Panc1 (cell line): ENCODE results near the gene KBTBD12. TPM values are rescaled to one million over a fixed set of nuclear protein-coding genes. Genes with fewer than 3 reads are reported as not detected.

Experiments
- ATAC-seq: fragments of 200-7000 bp; cut with Tn5 transposase; 2 replicates; pipeline ENCODE4 v1.9.1; 2020; ENCODE audit warnings: mild to moderate bottlenecking, moderate library complexity
- BruUV-seq: library from RNA; stranded (reverse); fragments of 400-500 nt; replicated peaks from 2 replicates; lab custom pipeline; 2021; lab: Mats Ljungman, UMichigan
- CTCF ChIA-PET: fragments of 300-600 bp; sonication (Branson Sonifier 250); formaldehyde crosslinking; loops from one replicate; lab custom pipeline; 2022; ENCODE audit warnings: antibody characterized with exemption; lab: Charles Lee
- POLR2A ChIA-PET: fragments of 300-600 bp; sonication (Branson Sonifier 250); formaldehyde crosslinking; loops from one replicate; lab custom pipeline; 2022; ENCODE audit warnings: antibody characterized with exemption; lab: Charles Lee
- DNase-seq: peaks from one replicate; pipeline ENCODE4 v3.0.0-alpha.2; 2010; ENCODE audit warnings: low read depth, low spot score
- H3K27ac ChIP-seq: 2 replicates; pipeline ENCODE4 v1.5.1; 2011; ENCODE audit warnings: mild to moderate bottlenecking, low read length, inconsistent platforms
- H3K27me3 ChIP-seq: fragments of 200-500 bp; sonication (Bioruptor generic); 2 replicates; pipeline ENCODE4 v1.6.0; 2014; ENCODE audit warnings: low read length, inconsistent platforms; ENCODE audit not compliant: control insufficient read depth, insufficient read depth
- H3K36me3 ChIP-seq: fragments of 200-500 bp; sonication (Bioruptor generic); 2 replicates; pipeline ENCODE4 v1.5.1; 2014; ENCODE audit warnings: inconsistent platforms, mild to moderate bottlenecking, low read length, moderate library complexity; ENCODE audit not compliant: control insufficient read depth, insufficient read depth
- H3K4me1 ChIP-seq: 2 replicates; pipeline ENCODE4 v1.5.1; 2011; ENCODE audit warnings: inconsistent platforms, mild to moderate bottlenecking, low read length, moderate library complexity; ENCODE audit not compliant: control insufficient read depth, insufficient read depth
- H3K4me3 ChIP-seq, 2 experiments: 2 replicates each; pipeline ENCODE4 v1.5.1; 2011 to 2012; ENCODE audit warnings: low read depth in 2 of 2, low read length in 2 of 2, mild to moderate bottlenecking in 2 of 2, inconsistent platforms in 1 of 2, moderate library complexity in 1 of 2
- H3K9me3 ChIP-seq: fragments of 200-500 bp; sonication (Bioruptor generic); 2 replicates; pipeline ENCODE4 v1.5.1; 2014; ENCODE audit warnings: low read depth, mild to moderate bottlenecking, inconsistent platforms, low read length, moderate library complexity; ENCODE audit not compliant: control insufficient read depth, insufficient read depth
- CTCF ChIP-seq: fragments of 450-650 bp; IDR thresholded peaks from 2 replicates; pipeline ENCODE4 v1.5.1; 2017; ENCODE audit warnings: mild to moderate bottlenecking
- POLR2AphosphoS5 ChIP-seq: IDR thresholded peaks from 2 replicates; pipeline ENCODE4 v1.6.1; 2012; ENCODE audit warnings: mild to moderate bottlenecking, low read depth, low read length, moderate library complexity
- REST ChIP-seq, 2 experiments: IDR thresholded peaks; 2 replicates each; pipeline ENCODE4 v1.6.1; 2011 to 2012; ENCODE audit warnings: low read depth in 2 of 2, control low read depth in 1 of 2, low read length in 1 of 2, mild to moderate bottlenecking in 1 of 2, moderate library complexity in 1 of 2; ENCODE audit not compliant: insufficient read depth in 1 of 2
- SIN3A ChIP-seq: IDR thresholded peaks from 2 replicates; pipeline ENCODE4 v1.6.1; 2012; ENCODE audit warnings: low read depth, mild to moderate bottlenecking, low read length, moderate library complexity, borderline replicate concordance; ENCODE audit not compliant: insufficient read depth
- TCF7L2 ChIP-seq: IDR thresholded peaks from 2 replicates; pipeline ENCODE4 v1.6.1; 2011; ENCODE audit warnings: mild to moderate bottlenecking, low read depth, low read length, inconsistent platforms
- in situ Hi-C: cut with HindIII; loops from 2 replicates; pipeline ENCODE4 v1.10.0; 2016; ENCODE audit warnings: low sequenced_read_pairs, low pct_unique_long_range_greater_than_20kb
- intact Hi-C: fragments of 100-400 bp; cut with micrococcal nuclease; formaldehyde crosslinking; loops from one replicate; pipeline ENCODE4 v1.10.0; 2022; ENCODE audit not compliant: unreplicated experiment
- total RNA-seq: library from RNA; stranded (reverse); gene quantifications from one replicate; pipeline ENCODE4 v1.2.1, GENCODE V29; 2021; ENCODE audit not compliant: unreplicated experiment

Gene KBTBD12
- total RNA-seq, 1 experiment from 2014 or later, result 0.28 TPM

GRCh38 chr3:127938800-127939199, 23.8 kb downstream of the KBTBD12 start:
- Histone ChIP-seq H3K27me3 (peaks cover 44% of the 10 kb centered on the region), H3K9me3 (no peaks in the 10 kb centered on the region), H3K27ac (no peak overlapping the region), H3K4me3 (no peak overlapping the region), H3K4me1 (no peaks in the 10 kb centered on the region), H3K36me3 (no peaks in the 10 kb centered on the region)
- BruUV-seq, result no TSS peak
- TF ChIP-seq POLR2AphosphoS5 (no peak), REST (IDR thresholded peaks at IDR 0.05; ENCODE audit: insufficient read depth in 1 of 2, low read depth in 2 of 2, low read length in 1 of 2) (no peak), CTCF (no peak), SIN3A (no peak), TCF7L2 (no peak)
- POLR2A ChIA-PET, result no interaction called here
- CTCF ChIA-PET, result no interaction called here
- ATAC-seq (no peak), DNase-seq (no peak)
- intact Hi-C loops (no loop called here), in situ Hi-C loops (no loop called here)

GRCh38 chr3:127940116-127940515, 25.1 kb downstream of the KBTBD12 start:
- Histone ChIP-seq H3K9me3 (no peaks in the 10 kb centered on the region), H3K27ac (no peak overlapping the region), H3K4me3 (no peak overlapping the region), H3K4me1 (no peaks in the 10 kb centered on the region), H3K27me3 (peaks cover 35% of the 10 kb centered on the region), H3K36me3 (no peaks in the 10 kb centered on the region)
- CTCF ChIA-PET, result no interaction called here
- DNase-seq (no peak), ATAC-seq (no peak)
- in situ Hi-C loops (no loop called here), intact Hi-C loops (no loop called here)
- TF ChIP-seq POLR2AphosphoS5 (no peak), REST (IDR thresholded peaks at IDR 0.05; ENCODE audit: insufficient read depth in 1 of 2, low read depth in 2 of 2, low read length in 1 of 2) (no peak), SIN3A (no peak), CTCF (no peak), TCF7L2 (no peak)
- BruUV-seq, result no TSS peak
- POLR2A ChIA-PET, result no interaction called here
